D341Med (cell line): ENCODE results near the gene ITGA11.

ENCODE experiments used
- DNase-seq: peaks from one replicate; pipeline ENCODE4 v3.0.0; 2012; ENCODE audit warnings: low spot score

ITGA11 gene

DNA sequence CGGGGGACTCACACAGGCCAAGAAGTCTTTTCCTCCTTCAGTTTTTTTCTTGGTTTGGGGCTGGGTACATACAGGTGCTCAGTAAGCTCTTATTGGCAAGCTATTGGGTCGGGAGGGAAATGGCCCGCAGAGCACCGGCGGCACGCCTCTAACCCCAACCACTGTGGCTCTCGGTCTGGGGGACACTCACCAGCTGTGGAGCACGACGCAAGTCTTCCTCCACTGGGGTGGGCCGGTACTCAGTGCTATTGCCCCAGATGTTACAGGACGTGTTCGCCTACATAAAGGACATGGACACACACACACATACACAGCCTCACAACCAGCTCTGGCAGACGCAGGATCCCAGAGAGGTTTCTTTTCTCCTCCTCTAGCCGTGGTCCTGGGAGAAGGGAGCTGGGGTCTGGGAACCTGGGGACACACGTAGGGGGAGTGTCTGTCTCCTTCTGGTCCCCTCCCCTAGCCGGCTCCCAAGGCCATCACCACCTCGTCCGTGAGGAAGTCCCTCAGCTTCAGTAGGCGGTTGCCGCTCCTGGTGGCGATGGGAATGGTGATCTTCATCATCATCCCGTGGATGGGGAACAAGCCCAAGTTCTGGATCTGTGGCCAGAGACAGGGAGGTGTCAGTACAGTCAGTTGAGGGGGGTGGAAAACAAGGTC lies 121.0 kb downstream of the ITGA11 start:
- DNase-seq, result no peak

DNA sequence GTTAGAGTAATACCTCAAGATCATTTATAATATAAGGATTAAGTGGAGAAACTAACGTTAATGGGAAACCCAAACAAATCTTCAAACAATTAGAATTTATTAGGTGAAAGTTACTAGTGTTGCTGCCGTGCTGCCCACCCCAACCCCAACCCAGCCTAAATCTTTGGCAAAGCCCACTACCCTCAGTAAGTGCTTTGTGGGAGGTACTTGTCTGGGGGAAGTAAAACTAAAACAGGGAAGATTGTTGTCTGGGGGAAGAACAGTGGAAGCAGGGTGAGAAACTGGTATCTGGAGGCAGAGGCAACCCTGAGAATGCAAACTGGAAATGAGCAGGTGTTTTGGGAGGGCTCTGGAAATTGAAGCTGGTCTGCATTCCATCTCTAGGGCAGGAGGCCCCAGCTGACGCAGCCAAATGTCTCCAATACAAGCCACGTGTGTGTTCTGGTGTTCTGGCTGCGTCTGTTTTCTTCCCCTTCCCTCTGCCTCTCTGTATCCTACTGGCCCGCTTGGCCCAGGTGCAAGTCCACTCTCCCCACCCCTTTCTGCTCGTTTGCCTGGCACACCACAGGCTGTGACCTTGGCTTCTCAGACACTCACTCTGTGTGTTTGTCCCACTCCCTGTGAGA lies 121.7 kb downstream of the ITGA11 start:
- no peak for DNase-seq

DNA sequence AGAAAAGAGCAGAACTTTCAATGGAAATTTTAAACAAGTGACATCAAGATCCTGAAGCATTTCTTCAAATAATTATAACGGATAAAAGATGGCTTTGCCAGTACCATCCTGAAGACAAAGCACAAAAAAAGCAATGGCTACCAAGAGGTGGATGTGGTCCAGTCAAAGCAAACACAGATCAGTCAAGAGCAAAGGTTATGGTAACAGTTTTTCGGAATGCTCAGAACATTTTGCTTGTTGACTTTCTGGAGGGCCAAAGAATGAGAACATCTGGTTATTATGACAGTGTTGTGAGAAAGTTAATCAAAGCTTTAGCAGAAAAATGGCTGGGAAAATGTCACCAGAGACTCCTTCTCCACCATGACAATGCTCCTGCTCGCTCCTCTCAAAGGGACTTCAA lies 122.9 kb downstream of the ITGA11 start:
- DNase-seq, result no peak

DNA sequence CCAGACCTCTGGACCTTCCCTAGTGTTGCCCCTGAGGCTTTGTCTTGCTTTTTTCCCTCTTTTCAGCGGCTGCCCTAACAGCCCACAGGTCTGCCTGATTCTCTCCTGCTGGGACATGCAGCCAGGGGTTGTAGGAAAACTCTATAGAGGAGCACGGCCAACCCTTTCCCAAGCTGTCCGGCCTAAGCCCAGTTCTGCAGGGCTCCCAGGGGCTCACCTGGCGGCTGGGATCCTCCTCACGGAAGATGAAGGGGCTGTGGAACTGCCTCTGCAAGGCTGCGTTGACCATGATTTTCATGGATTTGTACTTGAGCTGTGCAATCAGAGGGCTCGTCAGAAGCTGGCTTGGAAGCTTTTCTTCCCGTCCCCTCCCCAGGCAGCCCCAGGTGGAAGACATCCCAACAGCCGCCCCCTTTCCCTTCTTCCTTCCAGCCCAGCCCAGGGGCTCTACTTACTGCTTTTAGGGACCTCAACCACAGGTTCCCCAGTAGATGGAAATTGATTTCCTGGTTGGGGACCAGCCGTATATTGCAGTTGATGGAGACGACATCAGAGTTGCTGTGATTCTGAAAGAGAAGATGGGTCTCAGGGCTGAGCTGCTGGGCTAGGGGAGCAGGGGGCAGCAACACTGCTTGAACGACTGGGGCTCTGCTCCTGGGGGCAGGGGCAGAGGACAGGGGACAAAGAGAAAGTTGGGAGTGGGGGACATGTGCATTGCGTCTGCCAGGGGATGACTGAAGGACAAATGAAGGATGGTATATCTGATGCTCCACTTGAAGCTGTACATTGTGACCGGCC lies 124.6 kb downstream of the ITGA11 start:
- DNase-seq, result no peak

DNA sequence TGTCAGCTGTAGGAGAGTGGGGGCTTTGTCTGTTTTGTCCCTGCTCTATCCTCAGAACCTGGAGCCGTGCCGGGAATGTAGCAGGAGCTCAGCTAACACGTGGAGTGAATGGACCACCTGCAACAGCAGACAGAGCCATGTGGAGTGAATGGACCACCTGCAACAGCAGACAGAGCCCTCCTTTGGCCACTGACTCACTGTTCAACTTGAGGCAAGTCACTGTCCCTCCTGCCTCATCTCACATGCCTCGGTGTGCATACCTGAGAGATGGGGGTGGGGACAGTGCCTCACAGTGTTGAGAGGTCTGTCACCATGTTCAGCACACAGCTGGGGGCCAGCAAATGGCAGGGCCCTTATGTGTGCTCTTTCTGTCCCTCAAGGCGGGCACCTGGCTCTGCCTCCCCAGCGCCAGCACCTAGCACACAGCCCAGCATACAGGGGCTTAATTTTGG lies 126.5 kb downstream of the ITGA11 start:
- no peak for DNase-seq

DNA sequence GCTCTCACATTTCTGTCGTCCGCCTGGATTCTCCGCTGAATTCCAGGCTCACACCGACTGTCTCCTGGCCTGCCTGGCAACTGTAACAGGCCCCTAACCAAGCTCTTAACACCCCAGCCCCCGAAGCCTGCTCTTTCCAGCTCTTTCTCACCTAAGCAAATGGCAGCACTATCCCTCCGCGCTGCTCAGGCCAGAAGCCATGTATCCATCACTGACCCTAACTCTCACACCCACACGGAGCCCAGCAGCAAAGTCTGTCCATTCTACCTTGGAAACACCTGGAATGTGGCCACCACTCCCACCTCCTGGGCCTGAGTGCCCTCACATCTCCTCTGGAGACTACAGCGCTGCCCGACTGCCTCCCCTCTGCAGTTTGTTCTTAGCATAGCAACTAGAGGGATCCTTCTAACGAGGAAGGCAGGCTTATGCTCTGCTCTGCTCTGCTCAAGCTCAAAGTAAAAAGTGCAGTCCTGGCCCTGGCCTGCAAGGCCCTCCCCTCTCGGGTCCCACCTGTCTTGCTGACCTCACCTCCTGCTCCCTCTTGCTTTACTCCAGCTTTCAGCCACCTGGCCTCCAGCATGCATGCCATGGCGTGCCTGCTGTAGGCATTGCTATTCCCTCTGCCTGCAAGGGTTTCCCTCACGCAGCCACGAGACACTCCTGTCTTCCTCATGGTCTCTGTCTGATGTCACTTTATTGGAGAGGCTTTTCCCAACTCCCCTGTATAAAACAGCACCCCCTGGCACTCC lies 127.2 kb downstream of the ITGA11 start:
- no peak for DNase-seq

DNA sequence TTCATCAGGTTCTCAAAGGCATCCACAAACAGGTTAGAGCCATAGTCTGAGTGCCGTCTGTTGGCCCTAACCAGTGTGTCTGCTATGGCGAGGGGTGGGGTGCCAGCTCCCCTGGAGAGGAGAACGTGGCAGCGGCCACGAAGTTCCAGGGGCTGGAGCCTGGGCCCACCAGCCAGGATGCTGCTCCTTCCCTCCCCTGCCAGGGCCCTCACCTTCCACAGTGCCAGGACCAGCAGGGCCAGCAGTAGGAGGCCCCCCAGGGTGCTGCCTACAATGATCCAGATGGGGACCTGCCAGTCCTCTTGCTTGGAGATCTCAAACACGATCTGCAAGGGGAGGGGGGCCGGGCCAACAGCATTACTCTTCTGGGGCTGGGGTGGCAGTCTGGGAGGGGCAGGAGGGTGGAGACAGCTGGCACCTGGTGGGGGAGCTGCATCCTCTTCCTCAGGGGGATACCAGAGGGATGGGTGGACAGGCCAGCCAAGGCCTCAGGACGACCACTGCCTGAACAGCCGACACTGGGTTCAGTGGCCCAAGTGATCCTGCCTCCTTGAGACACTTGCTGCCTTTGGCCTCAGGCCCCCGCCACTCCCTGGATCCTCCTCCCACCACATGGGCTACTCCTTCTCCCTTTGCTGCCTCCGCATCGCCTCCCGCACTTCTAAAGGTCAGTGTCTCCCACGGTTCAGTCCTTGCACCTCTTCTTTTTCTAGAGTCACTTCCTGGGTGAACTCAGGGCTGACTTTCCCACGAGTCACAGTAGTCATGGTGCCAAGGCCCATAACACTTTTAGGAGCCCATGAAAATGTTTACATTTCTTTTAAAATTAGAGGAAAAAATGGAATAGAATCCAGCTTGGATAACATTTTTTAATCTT lies 128.2 kb downstream of the ITGA11 start:
- DNase-seq, result no peak

DNA sequence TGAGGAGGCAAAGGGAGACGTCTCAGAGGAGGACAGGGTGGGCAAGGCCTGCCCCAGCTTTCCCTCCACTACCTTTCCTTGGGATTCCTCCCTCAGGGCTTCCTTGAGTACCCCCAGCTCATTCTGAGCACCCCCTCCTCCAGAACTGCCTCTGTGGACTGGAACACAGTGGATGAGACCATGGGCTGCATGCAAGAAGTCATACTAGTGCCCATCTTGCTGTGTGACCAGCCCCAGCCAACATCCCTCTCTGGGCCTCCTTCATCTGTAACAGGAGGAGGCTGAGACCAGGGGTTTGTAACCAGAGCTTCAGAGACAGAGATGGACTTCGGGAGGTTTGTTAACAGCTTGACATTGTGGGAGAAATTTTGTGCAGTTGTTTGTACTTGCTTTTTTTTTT lies 128.8 kb downstream of the ITGA11 start:
- DNase-seq, result no peak

DNA sequence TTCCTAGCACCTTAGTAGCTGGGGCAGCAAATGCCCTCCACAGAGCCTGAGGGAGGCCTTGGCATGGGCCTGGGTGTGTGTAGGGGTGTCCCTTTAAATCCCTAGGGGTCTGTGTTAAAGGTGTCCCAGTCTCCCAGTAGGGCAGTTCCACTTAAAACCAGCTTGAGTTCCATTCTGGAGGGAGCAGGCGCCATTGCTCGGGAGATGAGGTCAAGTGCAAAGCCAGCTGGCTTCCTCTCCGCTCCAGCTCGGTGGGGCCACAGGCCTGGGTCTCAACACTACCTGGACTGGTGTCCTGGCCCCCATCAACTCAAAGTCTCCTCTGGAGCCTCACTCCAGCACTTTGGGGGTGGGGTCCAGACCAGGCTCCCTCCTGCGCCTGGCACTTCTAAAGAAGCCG lies 129.2 kb downstream of the ITGA11 start:
- no peak for DNase-seq

DNA sequence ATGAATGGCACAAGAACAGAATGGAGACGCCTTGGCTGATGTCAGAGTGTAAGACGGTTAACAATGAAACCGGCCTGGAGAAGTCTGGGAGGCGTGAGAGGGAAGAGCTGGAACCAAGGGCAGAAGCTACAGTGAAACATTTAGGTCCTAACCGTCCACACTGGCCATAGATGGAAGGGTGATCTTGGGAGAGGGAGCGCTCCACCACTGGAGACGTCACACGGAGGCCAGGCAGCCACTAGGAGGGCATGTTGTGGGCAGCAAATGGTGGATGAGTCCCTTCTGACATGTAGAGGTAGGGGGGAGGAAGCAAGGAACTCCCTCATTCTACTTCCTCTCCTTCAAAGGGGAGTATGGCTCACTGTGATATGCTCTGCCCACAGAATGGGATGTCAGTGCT lies 130.7 kb downstream of the ITGA11 start:
- no peak for DNase-seq

DNA sequence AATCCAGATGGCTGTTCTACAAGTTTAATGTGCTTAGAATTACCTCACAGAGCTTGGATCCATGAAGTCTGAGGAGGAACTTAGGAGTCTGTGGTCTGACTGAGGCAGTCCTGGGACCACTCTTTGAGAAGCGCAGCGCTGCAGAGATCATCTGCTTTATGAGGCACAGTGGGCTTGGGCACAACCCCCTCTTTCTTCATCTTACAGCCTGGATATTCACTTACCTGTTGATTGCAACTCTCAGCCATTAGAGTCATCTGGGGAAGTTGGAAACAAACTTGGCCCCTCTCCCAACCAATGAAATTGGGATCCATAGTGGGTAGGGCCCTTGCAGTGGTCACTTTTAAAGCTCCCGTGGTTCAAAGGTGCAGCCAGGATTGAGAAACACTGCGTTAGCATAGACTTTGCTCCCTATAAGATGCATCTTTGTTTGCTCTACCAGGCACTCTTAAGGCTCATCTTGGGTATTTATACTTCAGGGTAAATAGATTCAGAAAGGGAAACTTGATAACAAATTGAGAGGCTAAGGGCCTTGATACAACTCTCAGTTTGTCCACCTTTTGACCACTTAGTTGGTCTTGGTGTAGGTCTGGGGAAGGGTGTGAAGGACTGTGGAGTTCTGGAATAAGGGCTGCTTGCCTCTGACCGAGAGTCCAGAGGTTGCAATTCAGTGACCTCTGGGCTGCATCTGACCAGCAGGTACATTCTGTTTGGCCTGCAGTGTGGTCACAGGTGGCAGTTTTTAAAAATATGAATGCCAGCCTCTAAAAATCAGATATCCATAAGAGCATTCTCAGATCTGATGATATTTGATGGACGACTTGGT lies 131.6 kb downstream of the ITGA11 start:
- no peak for DNase-seq

DNA sequence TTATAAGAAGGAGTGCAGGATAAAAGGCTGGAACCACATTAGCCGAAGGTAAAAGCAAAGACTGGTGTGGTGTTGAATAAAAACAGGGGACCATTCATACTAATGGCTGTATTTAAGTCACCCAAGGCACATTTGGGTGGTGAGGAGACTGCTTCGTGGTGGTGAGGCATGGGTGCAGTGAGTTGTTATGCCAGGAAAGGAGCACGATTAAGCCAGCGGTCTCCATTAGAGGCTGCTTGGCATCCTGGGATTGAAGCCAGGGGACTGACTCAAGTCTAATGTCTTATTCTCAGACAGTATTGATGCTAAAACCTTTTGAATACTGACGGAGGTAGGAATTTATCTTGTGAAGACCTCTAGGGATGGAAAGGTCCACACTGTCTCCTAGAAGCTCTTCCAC lies 132.5 kb downstream of the ITGA11 start:
- DNase-seq, result no peak

DNA sequence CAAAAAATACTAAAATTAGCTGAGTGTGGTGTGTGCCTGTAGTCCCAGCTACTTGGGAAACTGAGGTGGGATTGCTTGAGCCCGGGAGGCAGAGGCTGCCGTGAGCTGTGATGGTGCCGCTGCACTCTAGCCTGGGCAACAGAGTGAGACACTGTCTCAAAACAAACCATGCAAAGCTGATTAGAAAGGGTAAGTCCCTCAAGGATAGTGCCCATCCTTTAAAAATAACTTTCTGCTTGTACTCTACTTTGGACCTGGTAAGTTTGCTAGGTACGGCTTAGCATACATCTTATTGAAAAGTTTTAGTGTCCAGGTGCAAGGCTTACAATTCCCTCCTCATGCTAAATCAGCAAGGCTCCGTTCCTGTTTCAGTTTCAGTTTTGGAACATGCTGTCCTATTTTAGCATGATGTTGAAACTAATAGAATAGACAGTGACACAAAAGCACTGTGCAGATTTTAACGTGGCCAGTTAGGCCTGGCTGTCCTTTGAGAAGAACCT lies 133.0 kb downstream of the ITGA11 start:
- DNase-seq, result no peak

DNA sequence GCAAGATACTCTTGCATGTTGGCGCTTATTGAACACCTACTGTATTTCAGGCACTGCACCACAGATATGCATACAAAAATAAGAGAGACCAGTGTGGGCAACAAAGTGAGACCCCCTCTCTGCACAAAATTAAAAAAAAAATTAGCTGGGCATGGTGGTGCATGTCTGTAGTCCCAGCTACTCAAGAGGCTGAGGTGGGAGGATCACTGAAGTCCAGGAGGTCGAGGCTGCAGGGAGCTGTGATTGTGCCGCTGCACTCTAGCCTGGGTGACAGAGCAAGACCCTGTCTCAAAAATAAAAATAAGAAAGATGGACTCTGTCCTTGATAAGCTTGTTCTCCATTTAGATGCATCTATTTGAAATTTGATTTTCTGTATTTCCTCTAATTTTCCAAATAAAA lies 133.6 kb downstream of the ITGA11 start:
- DNase-seq, result no peak

DNA sequence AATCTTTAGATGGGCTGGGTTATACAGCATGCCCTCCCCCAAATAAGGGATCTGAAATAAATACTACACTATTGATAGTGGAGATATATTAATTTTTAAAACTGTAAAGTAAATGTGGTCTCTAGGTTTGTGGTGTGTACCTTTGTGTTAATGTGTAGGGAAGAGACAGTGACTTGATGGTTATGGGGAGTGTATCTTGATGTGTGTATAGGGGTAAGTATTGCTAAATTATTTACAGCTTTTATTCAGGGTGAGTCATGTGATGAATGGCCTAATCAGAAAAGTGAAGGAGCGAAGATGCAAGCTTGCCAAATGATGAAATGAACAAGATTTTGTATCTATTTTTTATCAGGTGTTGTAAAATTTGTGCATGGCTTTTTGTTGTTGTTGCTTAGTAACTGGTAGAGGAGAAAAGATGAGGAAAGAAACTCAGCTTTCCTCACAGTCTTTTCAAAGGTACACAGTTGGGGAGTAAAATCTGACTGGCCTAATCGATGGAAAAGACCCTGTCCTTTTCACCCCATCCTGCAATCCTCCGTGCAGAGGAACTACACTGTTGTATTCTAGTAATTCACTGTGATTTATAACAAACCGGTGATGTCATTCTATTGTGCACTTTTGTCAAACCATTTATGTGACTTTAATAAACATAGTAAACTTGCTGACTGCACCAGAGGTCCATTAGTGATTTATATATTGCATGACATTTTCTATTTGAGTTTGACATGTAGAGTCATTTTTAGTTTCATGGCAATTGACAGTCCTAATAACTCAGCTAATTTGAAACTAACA lies 136.8 kb downstream of the ITGA11 start:
- no peak for DNase-seq

DNA sequence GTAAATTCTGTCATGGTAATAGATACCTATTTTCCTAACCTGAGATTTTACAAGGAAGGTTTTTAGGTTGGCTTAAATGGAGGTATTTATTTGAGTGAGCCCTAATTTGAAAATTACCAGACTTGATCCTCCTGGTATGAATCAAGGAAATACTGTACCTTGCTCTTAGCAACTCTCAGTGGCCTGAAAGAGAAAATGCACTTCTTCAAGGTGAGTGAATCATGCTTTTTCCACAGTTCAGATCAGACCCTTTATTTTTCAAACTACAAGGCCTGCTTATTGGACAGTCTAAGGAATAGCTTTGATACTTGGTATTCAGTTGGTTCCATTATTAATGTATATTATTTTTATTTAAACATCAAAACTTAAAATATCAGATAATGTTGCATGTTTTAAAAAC lies 139.0 kb downstream of the ITGA11 start:
- no peak for DNase-seq

DNA sequence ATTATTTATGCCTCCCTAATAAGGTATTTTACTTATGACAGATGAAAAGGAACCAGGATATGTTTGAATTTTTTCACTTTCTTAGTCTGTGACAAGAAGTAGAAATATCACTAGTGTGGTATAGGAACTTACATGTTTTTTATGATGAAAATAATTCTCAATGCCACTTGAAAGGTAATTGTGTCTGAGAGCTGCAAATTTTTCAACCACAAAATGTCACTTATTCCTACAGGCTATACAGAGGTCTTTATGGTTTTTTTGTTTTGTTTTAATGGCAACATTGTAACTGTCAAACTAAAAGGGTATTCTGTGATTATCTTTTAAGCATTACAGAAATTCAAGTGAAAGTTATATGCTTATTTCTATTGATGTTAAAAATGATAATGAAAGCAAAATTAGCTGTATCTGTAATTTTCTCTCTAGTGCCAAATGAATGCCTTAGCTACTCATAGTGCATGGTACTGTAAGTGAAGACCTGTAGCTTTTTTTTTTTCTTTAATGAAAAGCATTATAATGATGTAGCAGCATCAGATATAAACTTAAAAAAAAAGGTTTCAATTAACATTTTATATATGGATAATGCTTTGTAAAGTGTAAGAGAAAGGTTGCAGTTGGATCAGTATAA lies 139.7 kb downstream of the ITGA11 start:
- DNase-seq, result no peak

DNA sequence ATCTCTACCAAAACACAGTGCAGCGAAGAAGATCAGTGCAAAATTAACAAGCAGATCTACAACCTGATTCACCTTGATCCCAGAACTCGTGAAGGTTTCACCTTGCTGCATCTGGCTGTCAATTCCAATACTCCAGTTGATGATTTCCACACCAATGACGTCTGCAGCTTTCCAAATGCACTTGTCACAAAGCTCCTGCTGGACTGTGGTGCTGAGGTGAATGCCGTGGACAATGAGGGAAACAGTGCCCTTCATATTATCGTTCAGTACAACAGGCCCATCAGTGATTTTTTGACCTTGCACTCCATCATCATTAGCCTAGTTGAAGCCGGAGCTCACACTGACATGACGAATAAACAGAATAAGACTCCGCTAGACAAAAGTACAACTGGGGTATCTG lies 141.2 kb downstream of the ITGA11 start:
- DNase-seq, result no peak
